Measurements from ENCODE around the gene RGSL1. TPM values are rescaled to one million over a fixed set of nuclear protein-coding genes. Genes with fewer than 3 reads are reported as not detected.
"Not testable (repeated sequence)": the region's sequence is repeated elsewhere in the genome, so short reads cannot be mapped to it uniquely, and the experiment has no call there.

RGSL1 gene
- total RNA-seq, 4 donors from 2014 or later: not detected

DNA sequence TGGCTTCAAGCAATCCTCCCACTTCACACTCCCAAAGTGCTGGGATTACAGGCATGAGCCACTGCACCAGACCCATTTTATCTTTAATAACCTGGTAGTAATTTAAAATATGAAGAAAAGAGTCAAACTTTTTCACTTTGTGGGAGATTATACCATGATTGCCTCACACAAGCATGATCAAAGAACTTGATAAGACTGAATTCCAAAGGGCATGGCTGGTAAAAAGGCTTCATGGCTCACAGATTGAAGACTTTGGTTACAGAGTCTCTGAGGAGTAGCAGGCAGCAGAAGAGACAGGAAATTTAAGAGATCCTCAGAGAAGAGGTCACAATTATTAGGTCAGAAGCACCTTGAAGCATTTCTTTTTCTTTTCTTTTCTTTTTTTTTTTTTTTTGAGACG, 16.4 kb upstream of the RGSL1 start:
- Histone ChIP-seq H3K27me3 (no peaks in the 10 kb centered on the region), H3K27ac (no peak overlapping the region), H3K36me3 (no peaks in the 10 kb centered on the region), H3K9me3 (no peaks in the 10 kb centered on the region), H3K4me3 (no peak overlapping the region), H3K4me1 (no peaks in the 10 kb centered on the region)
- no peak for TF ChIP-seq POLR2A (IDR thresholded peaks at IDR 0.05)
- no peak for TF ChIP-seq CTCF (IDR thresholded peaks at IDR 0.05)
- no peak for DNase-seq

DNA sequence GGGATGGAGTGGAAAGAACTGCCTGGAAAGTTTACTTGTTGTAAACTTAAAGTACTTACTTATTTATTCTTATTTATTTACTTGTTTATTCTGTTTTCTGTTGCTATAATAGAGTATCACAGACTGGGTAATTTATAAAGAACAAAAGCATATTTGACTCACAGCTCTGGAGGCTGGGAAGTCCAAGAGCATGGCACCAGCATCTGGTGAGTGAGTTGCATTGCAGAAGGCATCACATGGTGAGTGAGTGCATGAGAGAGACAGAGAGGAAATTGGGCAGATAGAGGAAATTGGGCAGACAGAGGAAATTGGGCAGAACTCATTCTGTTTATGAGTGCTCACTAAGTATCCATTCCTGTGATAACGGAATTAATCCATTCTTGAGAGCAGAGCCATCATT, 11.6 kb upstream of the RGSL1 start:
- H3K9me3 ChIP-seq: peaks cover 0 to 3% (median 0%) of the 10 kb centered on the region in 4 donors
- H3K27ac ChIP-seq: no peak overlapping the region
- H3K27me3 ChIP-seq: no peaks in the 10 kb centered on the region
- H3K36me3 ChIP-seq: no peaks in the 10 kb centered on the region
- no peak for TF ChIP-seq CTCF (IDR thresholded peaks at IDR 0.05)
- no peak for TF ChIP-seq POLR2A (IDR thresholded peaks at IDR 0.05)
- H3K4me1 ChIP-seq: no peaks in the 10 kb centered on the region
- DNase-seq: no peak
- no peak overlapping the region for H3K4me3 ChIP-seq

GRCh38 chr1:182441719-182442118, 8.2 kb upstream of the RGSL1 start:
- Histone ChIP-seq H3K27ac (no peak overlapping the region), H3K9me3 (peaks cover 0 to 3% (median 0%) of the 10 kb centered on the region in 4 donors), H3K36me3 (no peaks in the 10 kb centered on the region), H3K27me3 (no peaks in the 10 kb centered on the region), H3K4me1 (no peaks in the 10 kb centered on the region), H3K4me3 (no peak overlapping the region)
- DNase-seq: no peak
- TF ChIP-seq CTCF (IDR thresholded peaks at IDR 0.05): no peak
- no peak for TF ChIP-seq POLR2A (IDR thresholded peaks at IDR 0.05)

- no peak for TF ChIP-seq CTCF (IDR thresholded peaks at IDR 0.05)
- no peak for TF ChIP-seq POLR2A (IDR thresholded peaks at IDR 0.05)
- Histone ChIP-seq H3K4me3 (no peak overlapping the region), H3K36me3 (no peaks in the 10 kb centered on the region), H3K27ac (no peak overlapping the region), H3K4me1 (no peaks in the 10 kb centered on the region), H3K27me3 (no peaks in the 10 kb centered on the region), H3K9me3 (peaks cover 0 to 3% (median 0%) of the 10 kb centered on the region in 4 donors)
- DNase-seq: no peak
Observed at GRCh38 chr1:182442333-182442732, 7.6 kb upstream of the RGSL1 start.

GRCh38 chr1:182444497-182444896, 5.4 kb upstream of the RGSL1 start:
- no peak for TF ChIP-seq POLR2A (IDR thresholded peaks at IDR 0.05)
- no peak for TF ChIP-seq CTCF (IDR thresholded peaks at IDR 0.05)
- Histone ChIP-seq H3K4me1 (no peaks in the 10 kb centered on the region), H3K36me3 (no peaks in the 10 kb centered on the region), H3K27me3 (no peaks in the 10 kb centered on the region), H3K4me3 (no peak overlapping the region), H3K9me3 (no peaks in the 10 kb centered on the region), H3K27ac (no peak overlapping the region)
- DNase-seq: no peak

DNA sequence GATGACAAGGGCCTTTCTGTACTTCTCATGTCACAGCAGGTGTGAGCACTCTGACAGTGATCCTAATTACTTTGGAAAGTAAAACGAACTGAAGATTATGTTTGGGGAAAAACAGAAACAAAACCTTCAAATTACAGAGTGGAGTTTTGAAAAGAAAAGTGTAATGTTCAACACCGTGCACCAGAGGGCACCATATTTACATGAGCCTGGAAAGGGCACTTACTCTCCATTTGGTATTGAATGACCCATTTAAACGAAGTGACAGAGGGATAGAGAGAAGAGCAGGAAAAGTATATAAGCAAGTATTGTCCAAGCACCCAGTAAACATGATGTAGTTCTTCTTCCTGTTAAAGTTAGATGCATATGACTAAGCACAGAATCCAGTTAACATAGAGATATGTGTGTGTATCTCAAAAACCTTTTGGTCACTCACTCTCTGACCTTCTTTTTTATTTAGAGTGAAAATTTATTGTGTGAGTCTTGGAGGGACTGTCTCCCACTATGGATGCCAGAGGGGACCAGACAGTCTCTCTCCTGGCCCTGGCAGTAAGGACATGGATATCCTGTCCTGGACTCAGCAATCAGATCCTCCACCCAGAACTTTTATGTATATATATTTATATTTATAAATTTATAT, 3.8 kb upstream of the RGSL1 start:
- Histone ChIP-seq H3K27ac (no peak overlapping the region), H3K4me1 (no peaks in the 10 kb centered on the region), H3K27me3 (no peaks in the 10 kb centered on the region), H3K9me3 (no peaks in the 10 kb centered on the region), H3K4me3 (no peak overlapping the region), H3K36me3 (no peaks in the 10 kb centered on the region)
- TF ChIP-seq POLR2A (IDR thresholded peaks at IDR 0.05) (no peak), CTCF (IDR thresholded peaks at IDR 0.05) (peak in 5 of 6 experiments; percentile 2 to 83 (median 78))
- peak in 1 of 3 donors; percentile 57 for DNase-seq

DNA sequence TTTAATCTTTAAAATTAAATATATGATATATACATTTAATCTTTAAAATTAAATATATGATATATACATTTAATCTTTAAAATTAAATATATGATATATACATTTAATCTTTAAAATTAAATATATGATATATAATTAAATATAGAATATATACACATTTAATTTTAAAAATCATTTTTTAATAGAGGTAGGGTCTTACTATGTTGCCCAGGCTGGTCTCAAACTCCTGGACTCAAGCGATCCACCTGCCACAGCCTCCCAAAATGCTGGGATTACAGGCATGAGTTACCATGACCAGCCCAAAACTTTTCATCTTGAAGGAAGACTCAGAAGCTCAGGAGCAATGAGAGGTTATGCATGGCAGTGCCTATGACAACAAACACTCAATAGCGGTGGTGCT, 2.8 kb upstream of the RGSL1 start:
- H3K4me1 ChIP-seq, H3K9me3 ChIP-seq, H3K27ac ChIP-seq, DNase-seq, H3K27me3 ChIP-seq, H3K36me3 ChIP-seq, H3K4me3 ChIP-seq: not testable (repeated sequence)

All from Peyer's patch (tissue), 4 donors.